IMR-90 (cell line): Measurements from ENCODE around the gene GRB14. TPM values are rescaled to one million over a fixed set of nuclear protein-coding genes. Genes with fewer than 3 reads are reported as not detected.

Source experiments
- ATAC-seq: fragments of 200-7000 bp; cut with Tn5 transposase; 2 replicates; pipeline ENCODE4 v1.9.1; 2020; ENCODE audit warnings: low read depth, mild to moderate bottlenecking, moderate library complexity
- BruUV-seq: library from RNA; stranded (reverse); fragments of 400-500 nt; replicated peaks from 2 replicates; lab custom pipeline; 2021; lab: Mats Ljungman, UMichigan
- CTCF ChIA-PET: fragments of 300-600 bp; formaldehyde crosslinking; extraction: SDS; loops from one replicate; lab custom pipeline; 2021; ENCODE audit warnings: antibody characterized with exemption; lab: Yijun Ruan, JAX
- POLR2A ChIA-PET: fragments of 300-600 bp; sonication (Branson Sonifier 250); formaldehyde crosslinking; loops from one replicate; lab custom pipeline; 2022; ENCODE audit warnings: antibody characterized with exemption; ENCODE audit not compliant: unreplicated experiment; lab: Charles Lee
- DNase-seq: peaks from one replicate; pipeline ENCODE4 v3.0.0; 2013
- H2AFZ ChIP-seq: replicated peaks from 2 replicates; pipeline ENCODE3; 2013; ENCODE audit warnings: low read length, mild to moderate bottlenecking; ENCODE audit not compliant: poor library complexity
- H2AK5ac ChIP-seq: 2 replicates; pipeline ENCODE4 v1.6.1; 2013; ENCODE audit warnings: low read depth, low read length, inconsistent platforms
- H2AK9ac ChIP-seq: replicated peaks from 2 replicates; pipeline ENCODE3; 2013; ENCODE audit warnings: mild to moderate bottlenecking, low read depth, low read length, moderate library complexity; ENCODE audit not compliant: poor library complexity
- H2BK120ac ChIP-seq: 2 replicates; pipeline ENCODE4 v1.6.1; 2013; ENCODE audit warnings: low read depth, low read length, inconsistent platforms
- H2BK15ac ChIP-seq: 3 replicates; pipeline ENCODE4 v1.6.1; 2013; ENCODE audit warnings: low read depth, low read length, inconsistent platforms
- H2BK20ac ChIP-seq: 2 replicates; pipeline ENCODE4 v1.6.1; 2013; ENCODE audit warnings: low read depth, mild to moderate bottlenecking, inconsistent platforms, low read length, moderate library complexity
- H2BK5ac ChIP-seq: 2 replicates; pipeline ENCODE4 v1.6.1; 2013; ENCODE audit warnings: mild to moderate bottlenecking, low read depth, low read length, inconsistent platforms; ENCODE audit not compliant: poor library complexity, severe bottlenecking
- H3K14ac ChIP-seq: replicated peaks from 2 replicates; pipeline ENCODE4 v1.6.1; 2013; ENCODE audit warnings: low read depth, low read length, inconsistent platforms
- H3K18ac ChIP-seq: 2 replicates; pipeline ENCODE4 v1.6.1; 2013; ENCODE audit warnings: low read depth, low read length, control low read depth
- H3K23ac ChIP-seq: 2 replicates; pipeline ENCODE4 v1.6.1; 2013; ENCODE audit warnings: low read depth, low read length, inconsistent platforms
- H3K27ac ChIP-seq: 2 replicates; pipeline ENCODE4 v1.5.1; 2013; ENCODE audit warnings: mild to moderate bottlenecking, control low read depth, low read length; ENCODE audit not compliant: insufficient read depth
- H3K27me3 ChIP-seq: 2 replicates; pipeline ENCODE4 v1.6.1; 2013; ENCODE audit warnings: low read length; ENCODE audit not compliant: control insufficient read depth, insufficient read depth
- H3K36me3 ChIP-seq: 2 replicates; pipeline ENCODE4 v1.6.1; 2013; ENCODE audit warnings: low read length, mixed read lengths; ENCODE audit not compliant: control insufficient read depth, insufficient read depth
- H3K4ac ChIP-seq: 2 replicates; pipeline ENCODE4 v1.6.1; 2013; ENCODE audit warnings: low read depth, low read length, inconsistent platforms
- H3K4me1 ChIP-seq: 2 replicates; pipeline ENCODE4 v1.6.1; 2013; ENCODE audit warnings: low read length, mixed read lengths; ENCODE audit not compliant: control insufficient read depth, insufficient read depth
- H3K4me2 ChIP-seq: 2 replicates; pipeline ENCODE4 v1.6.1; 2013; ENCODE audit warnings: low read depth, mild to moderate bottlenecking, control low read depth, low read length, moderate library complexity
- H3K4me3 ChIP-seq: 2 replicates; pipeline ENCODE4 v1.5.1; 2013; ENCODE audit warnings: low read depth, mild to moderate bottlenecking, control low read depth, low read length, moderate library complexity; ENCODE audit not compliant: insufficient read depth
- H3K56ac ChIP-seq: 2 replicates; pipeline ENCODE4 v1.6.1; 2013; ENCODE audit warnings: low read length, inconsistent platforms; ENCODE audit not compliant: insufficient read depth; ENCODE audit errors: extremely low read depth
- H3K79me1 ChIP-seq, 2 experiments: 2 replicates each; pipeline ENCODE4 v1.6.1; 2013; ENCODE audit warnings: low read length in 2 of 2, inconsistent platforms in 1 of 2, low read depth in 1 of 2
- H3K9ac ChIP-seq: 2 replicates; pipeline ENCODE4 v1.6.1; 2013; ENCODE audit warnings: low read depth, low read length, control low read depth
- H3K9me1 ChIP-seq: 2 replicates; pipeline ENCODE4 v1.6.1; 2013; ENCODE audit warnings: low read length, inconsistent platforms; ENCODE audit not compliant: insufficient read depth
- H3K9me3 ChIP-seq: 2 replicates; pipeline ENCODE4 v1.6.1; 2013; ENCODE audit warnings: low read length; ENCODE audit not compliant: control insufficient read depth, insufficient read depth
- H4K20me1 ChIP-seq: 2 replicates; pipeline ENCODE4 v1.6.1; 2013; ENCODE audit warnings: low read length, inconsistent platforms; ENCODE audit not compliant: insufficient read depth
- H4K5ac ChIP-seq: 2 replicates; pipeline ENCODE4 v1.6.1; 2013; ENCODE audit warnings: mild to moderate bottlenecking, low read depth, low read length, control low read depth
- H4K8ac ChIP-seq, 2 experiments: 2 replicates each; pipeline ENCODE4 v1.6.1; 2013; ENCODE audit warnings: low read depth in 2 of 2, low read length in 2 of 2, control low read depth in 1 of 2, inconsistent platforms in 1 of 2
- H4K91ac ChIP-seq: 2 replicates; pipeline ENCODE4 v1.6.1; 2013; ENCODE audit warnings: low read depth, low read length, inconsistent platforms; ENCODE audit not compliant: insufficient read depth
- BHLHE40 ChIP-seq: fragments of 150-350 bp; IDR thresholded peaks from 2 replicates; pipeline ENCODE4 v1.6.1; 2016; ENCODE audit warnings: mild to moderate bottlenecking, low read depth, low read length
- CEBPB ChIP-seq: IDR thresholded peaks from 2 replicates; pipeline ENCODE4 v1.6.1; 2012; ENCODE audit warnings: low read depth, low read length, improper control_type of control experiment
- CHD1 ChIP-seq: IDR thresholded peaks from 2 replicates; pipeline ENCODE4 v1.6.1; 2012; ENCODE audit warnings: low read depth, low read length, improper control_type of control experiment
- CTCF ChIP-seq: conservative IDR thresholded peaks from 2 replicates; pipeline ENCODE4 v1.5.1; 2012; ENCODE audit warnings: mild to moderate bottlenecking, low read depth, low read length, improper control_type of control experiment
- FOS ChIP-seq: fragments of 150-350 bp; IDR thresholded peaks from 2 replicates; pipeline ENCODE4 v1.6.1; 2016; ENCODE audit warnings: low read depth, low read length
- MAFK ChIP-seq: IDR thresholded peaks from 2 replicates; pipeline ENCODE4 v1.6.1; 2012; ENCODE audit warnings: low read depth, low read length, improper control_type of control experiment
- MAZ ChIP-seq: IDR thresholded peaks from 2 replicates; pipeline ENCODE4 v1.6.1; 2012; ENCODE audit warnings: low read depth, mild to moderate bottlenecking, low read length, improper control_type of control experiment, moderate library complexity, borderline replicate concordance
- MXI1 ChIP-seq: IDR thresholded peaks from 2 replicates; pipeline ENCODE4 v1.6.1; 2012; ENCODE audit warnings: low read depth, mild to moderate bottlenecking, low read length, moderate library complexity, borderline replicate concordance
- NFE2L2 ChIP-seq: fragments of 150-350 bp; IDR thresholded peaks from 2 replicates; pipeline ENCODE4 v1.6.1; 2016; ENCODE audit warnings: low read depth, mild to moderate bottlenecking, low read length
- POLR2A ChIP-seq: IDR thresholded peaks from 2 replicates; pipeline ENCODE4 v1.6.1; 2012; ENCODE audit warnings: mild to moderate bottlenecking, low read depth, low read length
- RCOR1 ChIP-seq: IDR thresholded peaks from 2 replicates; pipeline ENCODE4 v1.6.1; 2012; ENCODE audit warnings: mild to moderate bottlenecking, low read length, improper control_type of control experiment; ENCODE audit not compliant: insufficient replicate concordance
- RFX5 ChIP-seq: IDR thresholded peaks from 2 replicates; pipeline ENCODE4 v1.8.0; 2012; ENCODE audit warnings: low read depth, mild to moderate bottlenecking, low read length, moderate library complexity
- SMC3 ChIP-seq: fragments of 150-350 bp; IDR thresholded peaks from 2 replicates; pipeline ENCODE4 v1.6.1; 2016; ENCODE audit warnings: low read depth, mild to moderate bottlenecking, antibody characterized with exemption, low read length, moderate library complexity
- WGBS, 2 experiments: methylation state at CpG; one replicate each; pipeline versions ENCODE4 v1.1.5 to v1.1.7; 2013; ENCODE audit warnings: missing lambda C conversion rate in 2 of 2; ENCODE audit not compliant: insufficient read length in 1 of 2; ENCODE audit errors: extremely low coverage in 2 of 2; 5-methylcytosine and 5-hydroxymethylcytosine counted together
- dilution Hi-C: fragments of 300-500 bp; cut with HindIII; formaldehyde crosslinking; loops from one replicate; pipeline ENCODE4 v1.14.3; 2018; ENCODE audit warnings: low sequenced_read_pairs; ENCODE audit not compliant: unreplicated experiment
- in situ Hi-C: fragments of 300-500 bp; cut with MboI; formaldehyde crosslinking; loops from 3 replicates; pipeline ENCODE4 v1.14.3; 2019; ENCODE audit warnings: low sequenced_read_pairs, inconsistent platforms, mixed read lengths
- intact Hi-C: fragments of 100-400 bp; cut with micrococcal nuclease; formaldehyde crosslinking; loops from 2 replicates; pipeline ENCODE4 v1.10.0; 2022
- polyA plus RNA-seq, 3 experiments: library from polyadenylated mRNA; depleted of rRNA; stranded (reverse); fragments of >200 nt; gene quantifications; 2 replicates each; pipeline ENCODE4 v1.2.3, GENCODE V29; 2012; ENCODE audit warnings: low replicate concordance in 1 of 3
- total RNA-seq: library from RNA; depleted of rRNA; stranded (reverse); fragments of >200 nt; gene quantifications from 2 replicates; pipeline ENCODE4 v1.2.3, GENCODE V29; 2012
- TF ChIP-seq, protein P1 (sequence below): fragments of 150-350 bp; IDR thresholded peaks from 2 replicates; pipeline ENCODE4 v1.6.1; 2017; ENCODE audit warnings: mild to moderate bottlenecking, antibody characterized with exemption, low read length, low read depth
- TF ChIP-seq, protein P2 (sequence below): fragments of 150-350 bp; IDR thresholded peaks from 2 replicates; pipeline ENCODE4 v1.6.1; 2016; ENCODE audit warnings: low read depth, mild to moderate bottlenecking, low read length, moderate library complexity, borderline replicate concordance

The GRB14 gene
- total and polyA plus RNA-seq, 2 of the 4 experiments (the other 2 are of a cell fraction): not detected

DNA sequence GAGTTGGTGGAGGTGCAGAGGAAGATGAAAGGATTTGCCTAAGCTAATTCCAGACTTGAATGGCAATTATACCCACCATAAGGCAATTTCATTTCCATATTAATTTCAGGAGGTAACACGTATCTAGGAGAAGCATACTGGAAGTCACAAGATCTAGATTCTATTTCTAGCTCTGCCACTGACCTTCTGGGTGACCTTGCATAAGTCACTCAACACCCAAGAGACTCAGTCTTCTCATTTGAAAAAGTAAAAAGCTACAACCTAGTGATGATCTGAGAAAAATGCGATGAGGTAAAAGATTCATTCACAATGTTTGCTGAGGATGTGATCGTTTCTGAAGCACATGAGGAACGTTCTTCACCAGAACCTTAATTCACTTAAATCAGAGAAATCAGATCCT lies 55.9 kb downstream of the GRB14 start:
- TF ChIP-seq MAZ: no peak
- no peak for TF ChIP-seq MXI1
- no peak for TF ChIP-seq NFE2L2
- TF ChIP-seq FOS: no peak
- no peak for TF ChIP-seq RFX5
- TF ChIP-seq, protein P1, sequence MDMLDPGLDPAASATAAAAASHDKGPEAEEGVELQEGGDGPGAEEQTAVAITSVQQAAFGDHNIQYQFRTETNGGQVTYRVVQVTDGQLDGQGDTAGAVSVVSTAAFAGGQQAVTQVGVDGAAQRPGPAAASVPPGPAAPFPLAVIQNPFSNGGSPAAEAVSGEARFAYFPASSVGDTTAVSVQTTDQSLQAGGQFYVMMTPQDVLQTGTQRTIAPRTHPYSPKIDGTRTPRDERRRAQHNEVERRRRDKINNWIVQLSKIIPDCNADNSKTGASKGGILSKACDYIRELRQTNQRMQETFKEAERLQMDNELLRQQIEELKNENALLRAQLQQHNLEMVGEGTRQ: no peak
- TF ChIP-seq RCOR1: no peak
- TF ChIP-seq CEBPB: no peak
- TF ChIP-seq POLR2A: no peak
- TF ChIP-seq, protein P2, sequence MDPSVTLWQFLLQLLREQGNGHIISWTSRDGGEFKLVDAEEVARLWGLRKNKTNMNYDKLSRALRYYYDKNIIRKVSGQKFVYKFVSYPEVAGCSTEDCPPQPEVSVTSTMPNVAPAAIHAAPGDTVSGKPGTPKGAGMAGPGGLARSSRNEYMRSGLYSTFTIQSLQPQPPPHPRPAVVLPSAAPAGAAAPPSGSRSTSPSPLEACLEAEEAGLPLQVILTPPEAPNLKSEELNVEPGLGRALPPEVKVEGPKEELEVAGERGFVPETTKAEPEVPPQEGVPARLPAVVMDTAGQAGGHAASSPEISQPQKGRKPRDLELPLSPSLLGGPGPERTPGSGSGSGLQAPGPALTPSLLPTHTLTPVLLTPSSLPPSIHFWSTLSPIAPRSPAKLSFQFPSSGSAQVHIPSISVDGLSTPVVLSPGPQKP: no peak
- TF ChIP-seq BHLHE40: no peak
- TF ChIP-seq CTCF: no peak
- TF ChIP-seq MAFK: no peak
- TF ChIP-seq SMC3: no peak
- TF ChIP-seq CHD1: no peak
- no peak overlapping the region for H2AK9ac ChIP-seq
- POLR2A ChIA-PET: no interaction called here
- H3K4ac ChIP-seq: no peak overlapping the region
- H2AK5ac ChIP-seq: no peak overlapping the region
- no peak overlapping the region for H2BK5ac ChIP-seq
- in situ Hi-C loops: loop anchor here (10.0 kb wide), 1 partner anchor 149 kb away; no protein-coding TSS in a partner anchor
- H4K8ac ChIP-seq: no peak overlapping the region
- H2BK120ac ChIP-seq: no peak overlapping the region
- H3K9me3 ChIP-seq: no peaks in the 10 kb centered on the region
- H2AFZ ChIP-seq: no peak overlapping the region
- no peak overlapping the region for H4K91ac ChIP-seq
- H2BK20ac ChIP-seq: no peak overlapping the region
- no peak overlapping the region for H2BK15ac ChIP-seq
- H3K9me1 ChIP-seq: no peaks in the 10 kb centered on the region
- H3K79me1 ChIP-seq: no peaks in the 10 kb centered on the region
- CTCF ChIA-PET: no interaction called here
- H3K14ac ChIP-seq: no peak overlapping the region
- no peak for DNase-seq
- WGBS, 2 experiments: no CpG with 5 or more reads among the region's 4 CpGs
- peaks cover 2% of the 10 kb centered on the region; the same call in 1 of the 2 replicates for H3K27me3 ChIP-seq
- H3K4me1 ChIP-seq: no peaks in the 10 kb centered on the region
- H3K4me3 ChIP-seq: no peak overlapping the region
- no peak for ATAC-seq
- no peak overlapping the region for H3K9ac ChIP-seq
- H4K20me1 ChIP-seq: no peaks in the 10 kb centered on the region
- dilution Hi-C loops: no loop called here
- H3K56ac ChIP-seq: no peak overlapping the region
- no peaks in the 10 kb centered on the region for H3K36me3 ChIP-seq
- H3K18ac ChIP-seq: no peak overlapping the region
- H3K4me2 ChIP-seq: no peak overlapping the region
- BruUV-seq: no TSS peak
- H4K5ac ChIP-seq: no peak overlapping the region
- intact Hi-C loops: no loop called here
- H3K23ac ChIP-seq: no peak overlapping the region
- H3K27ac ChIP-seq: no peak overlapping the region
